HCEC 1CT (cell line): ENCODE measurements around the gene CWH43.
"Not testable (repeated sequence)": the region's sequence is repeated elsewhere in the genome, so short reads cannot be mapped to it uniquely, and the experiment has no call there.

Experiments used
- DNase-seq: peaks from one replicate; pipeline ENCODE4 v3.0.0-alpha.2; 2017

Gene CWH43

DNA sequence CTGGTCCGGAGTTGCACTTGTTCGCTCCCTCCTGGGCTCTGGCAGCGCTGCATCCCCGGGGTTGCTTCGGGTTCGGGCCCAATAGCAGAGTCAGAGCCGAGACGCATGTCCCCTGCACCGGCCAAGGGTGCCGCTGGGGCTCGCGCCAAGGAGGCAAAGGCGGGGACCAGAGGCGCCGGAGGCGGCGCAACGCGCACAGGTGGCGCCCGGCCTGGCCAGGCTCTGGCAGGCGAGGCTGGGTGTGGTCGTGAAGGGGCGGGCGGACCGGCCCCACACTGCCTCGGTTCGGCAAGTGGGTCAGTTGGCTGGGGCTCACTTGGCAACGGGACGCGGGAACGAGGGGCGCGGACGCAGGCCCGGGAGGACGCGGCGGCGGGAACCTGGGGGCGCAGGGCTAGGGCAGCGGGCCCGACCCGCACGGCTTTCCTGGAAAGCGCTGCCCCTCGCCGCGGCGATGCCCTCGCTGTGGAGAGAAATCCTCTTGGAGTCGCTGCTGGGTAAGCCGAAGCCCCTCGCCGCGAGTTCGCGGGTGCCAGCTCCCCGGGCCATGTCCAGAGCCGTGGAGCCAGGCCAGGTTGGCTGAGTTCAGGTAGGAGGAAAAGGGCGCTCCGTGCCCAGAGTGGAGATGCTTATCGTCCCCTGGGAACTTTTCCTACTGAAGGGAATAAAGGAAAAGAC is at the start of gene CWH43:
CWH43 (plus strand) TSS at position 300 of the 678 bp plus-strand sequence; CDS start at position 455, 155 bp downstream.
- DNase-seq, result no peak

DNA sequence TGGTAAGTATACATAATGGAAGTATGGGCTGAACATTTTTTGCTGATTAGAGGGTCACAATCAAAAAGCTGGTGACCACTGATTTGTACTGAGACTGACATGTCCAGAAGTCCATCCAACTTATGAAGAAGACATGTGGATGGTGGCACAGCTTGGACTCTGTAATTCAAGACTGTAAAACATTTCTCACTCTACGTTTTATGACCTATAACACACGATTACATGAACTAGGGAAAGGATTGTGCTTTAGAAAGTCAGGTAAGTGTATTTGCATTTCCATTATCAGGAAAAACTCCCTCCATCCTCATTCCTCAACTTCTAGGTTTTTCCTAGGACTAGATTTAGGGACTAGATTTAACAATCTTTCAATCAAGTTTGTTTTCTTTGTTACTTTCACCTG is 49.0 kb upstream of the CWH43 start:
- no peak for DNase-seq

DNA sequence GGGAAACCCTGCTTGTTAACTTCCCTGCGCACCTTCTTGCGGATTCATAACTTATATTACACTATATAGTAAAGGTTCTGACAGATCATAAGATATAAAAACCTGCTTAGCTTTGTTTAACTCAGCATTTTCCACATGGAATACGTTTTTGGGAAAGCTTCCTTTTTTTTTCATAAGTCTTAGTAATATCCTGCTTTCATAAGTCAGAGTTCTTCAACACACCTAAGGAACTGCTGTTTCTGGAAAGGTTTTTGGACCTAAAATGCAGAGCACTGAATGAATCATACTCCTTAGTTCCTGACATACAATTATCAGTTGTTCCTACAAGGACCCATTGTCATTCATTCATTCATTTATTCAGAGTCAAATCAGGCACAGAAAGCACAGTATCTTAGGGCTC is 47.2 kb upstream of the CWH43 start:
- DNase-seq, result no peak

DNA sequence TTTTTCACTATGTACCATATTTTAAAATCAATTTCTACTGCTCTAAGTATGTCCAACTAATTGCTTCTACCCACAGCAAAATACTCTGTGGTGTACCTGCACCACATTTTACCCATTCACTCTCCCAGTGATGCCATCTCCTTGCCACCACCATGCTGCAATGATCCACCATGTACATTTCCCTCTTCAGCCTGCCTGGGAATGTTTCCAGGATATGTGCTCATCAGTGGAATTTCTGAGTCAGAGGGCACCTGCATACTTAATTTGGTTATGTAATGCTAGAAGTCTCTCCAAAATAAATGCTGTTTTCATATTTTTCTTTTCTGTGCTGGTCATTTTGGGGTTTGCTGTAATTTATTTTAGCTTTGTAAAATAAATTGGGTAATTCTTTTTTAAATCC is 46.3 kb upstream of the CWH43 start:
- peak; percentile 67 for DNase-seq

DNA sequence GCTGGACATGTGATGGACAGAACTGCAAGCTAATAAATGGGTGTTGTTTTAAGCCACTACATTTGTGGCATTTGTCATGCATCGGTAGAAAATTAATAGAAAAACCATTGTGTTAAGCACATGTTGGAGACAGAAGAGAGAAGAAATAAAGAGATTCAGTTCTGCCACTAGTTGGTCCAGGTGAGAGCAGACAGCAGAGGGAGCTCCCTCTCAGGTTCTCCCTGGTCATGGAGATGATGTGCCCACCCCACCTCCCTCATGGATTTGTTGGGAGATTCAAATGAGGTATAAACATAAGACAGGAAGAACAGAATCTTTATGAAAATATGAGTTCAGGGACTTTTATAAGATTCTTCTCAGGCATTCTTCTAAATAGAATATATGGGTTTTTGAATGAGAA is 42.7 kb upstream of the CWH43 start:
- DNase-seq, result no peak

DNA sequence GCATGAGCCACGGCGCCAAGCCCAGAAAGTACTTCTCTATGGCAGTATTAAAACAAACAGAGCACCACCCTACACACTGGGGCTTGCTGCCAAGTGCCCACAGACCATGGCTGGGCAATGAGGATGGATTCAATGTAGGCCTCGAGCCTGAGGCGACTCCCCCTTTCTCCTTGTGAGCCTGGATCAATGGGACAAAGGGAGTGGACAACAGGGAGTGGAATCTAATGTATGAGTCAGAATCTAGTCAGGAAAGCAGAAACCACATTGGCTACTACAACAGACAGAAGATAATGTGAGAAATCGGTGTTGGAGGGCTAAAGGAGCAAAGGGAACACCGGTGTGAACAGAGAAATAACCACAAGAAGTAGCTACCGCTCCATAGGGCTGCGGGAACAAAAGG is 41.8 kb upstream of the CWH43 start:
- peak; percentile 12 for DNase-seq

DNA sequence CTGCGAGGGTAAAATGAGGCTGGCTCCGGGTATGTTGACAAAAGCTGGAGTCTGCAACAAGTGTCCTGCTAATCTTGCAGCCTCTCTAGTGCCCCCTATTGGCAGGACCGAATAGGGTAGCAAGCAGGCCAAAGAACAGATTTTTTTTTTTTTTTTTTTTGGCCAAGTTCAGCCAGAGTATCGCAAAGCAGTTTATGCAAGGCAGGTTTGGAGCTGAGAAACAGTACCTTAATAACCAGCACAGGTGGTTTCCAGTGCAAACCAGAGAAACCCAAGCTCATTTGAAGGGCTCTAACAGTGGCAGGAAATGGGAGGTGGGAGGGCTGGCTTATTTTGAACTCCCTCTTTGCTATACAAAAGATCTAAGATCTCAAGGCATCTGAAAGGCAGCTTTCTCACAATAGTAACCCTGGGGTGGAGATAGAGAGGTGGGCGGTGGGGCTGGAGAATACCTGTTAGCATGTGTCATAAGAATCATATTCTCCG is 41.3 kb upstream of the CWH43 start:
- no peak for DNase-seq

DNA sequence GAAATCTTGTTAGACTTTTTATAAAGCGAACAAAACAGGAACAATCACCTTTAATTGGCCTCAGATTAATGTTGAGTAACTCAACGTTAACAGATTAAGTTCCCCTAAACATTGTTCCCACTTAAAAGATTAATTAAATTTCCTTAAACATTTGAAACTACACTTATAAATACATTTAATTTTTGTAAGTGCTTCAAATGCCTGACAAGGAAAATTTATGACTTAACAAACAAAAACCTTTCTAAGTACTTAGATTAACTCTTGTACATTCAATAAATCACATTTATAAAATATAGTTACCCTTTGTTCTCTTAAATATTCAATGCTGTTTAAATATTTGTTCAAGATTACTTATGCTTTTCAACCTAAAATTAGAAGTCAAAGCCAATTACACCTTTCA is 40.1 kb upstream of the CWH43 start:
- DNase-seq, result no peak

DNA sequence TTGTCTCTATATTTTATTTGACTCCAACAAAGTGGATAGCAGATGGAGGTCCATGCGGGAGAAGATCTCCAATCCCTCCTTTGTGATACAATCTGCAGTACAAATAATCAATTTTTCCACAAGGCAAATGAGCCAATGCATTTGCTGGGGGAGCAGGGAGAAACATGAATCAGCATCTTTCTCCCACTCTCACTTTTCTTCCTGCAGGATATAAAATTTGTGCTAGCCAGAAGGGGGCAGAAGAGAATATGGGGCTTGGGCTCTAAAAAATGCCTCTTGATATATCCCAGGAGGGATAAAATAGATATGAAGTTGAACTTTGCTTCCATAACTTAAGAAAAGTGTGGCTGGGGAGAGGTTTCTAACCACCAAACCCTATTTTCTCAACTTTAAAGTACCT is 38.3 kb upstream of the CWH43 start:
- DNase-seq, result no peak

DNA sequence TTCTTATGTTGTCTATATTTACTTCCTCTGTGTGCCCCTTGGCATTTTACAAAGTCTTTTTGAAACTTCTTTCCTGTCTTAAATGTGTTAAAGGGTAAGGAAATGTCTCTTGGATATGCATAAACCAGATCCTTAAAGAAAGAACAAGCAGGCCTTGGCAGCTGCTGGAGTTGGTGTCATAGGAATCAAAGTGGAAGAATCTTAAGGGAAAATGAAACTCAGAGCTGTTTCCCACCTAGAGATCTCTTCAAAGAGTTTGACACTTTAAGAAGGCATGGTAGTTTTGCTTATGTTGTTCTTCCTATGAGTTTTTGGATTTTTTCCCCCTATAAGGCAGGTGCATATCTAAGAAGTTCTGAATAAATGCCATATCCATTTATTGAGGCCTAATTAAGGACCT is 37.0 kb upstream of the CWH43 start:
- DNase-seq, result no peak

DNA sequence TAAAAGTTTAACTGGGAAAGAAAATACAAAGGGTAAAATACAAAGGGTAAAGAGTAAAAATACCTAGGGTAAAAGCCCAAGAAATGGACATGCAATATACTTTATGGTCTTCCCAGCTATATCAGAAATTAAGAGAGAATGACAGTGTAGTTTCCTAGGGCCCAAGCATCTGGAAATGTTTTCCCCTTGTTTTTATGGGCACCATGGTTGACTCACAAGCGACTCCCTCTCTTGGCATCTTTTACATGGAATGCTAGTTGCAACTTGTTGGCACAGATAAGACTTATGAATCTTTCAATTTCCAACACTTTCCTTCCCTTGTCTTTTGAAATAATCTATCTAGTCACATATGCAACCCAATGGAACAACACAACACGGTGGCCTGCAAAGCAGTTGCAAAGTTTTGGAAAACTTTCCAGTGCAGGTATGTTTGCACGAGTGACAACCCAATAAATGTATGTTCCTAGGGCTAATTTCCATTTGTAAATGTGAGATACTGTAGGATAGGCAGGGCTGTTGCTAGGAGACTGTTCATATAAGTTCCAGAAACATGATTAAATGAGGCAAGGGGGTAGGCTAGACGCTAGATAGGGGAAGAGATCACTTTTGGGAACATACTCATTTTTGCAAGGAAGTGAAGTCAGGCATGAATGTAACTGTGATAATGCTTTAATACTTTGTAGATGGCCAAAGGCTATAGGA is 36.4 kb upstream of the CWH43 start:
- peak; percentile 17 for DNase-seq

DNA sequence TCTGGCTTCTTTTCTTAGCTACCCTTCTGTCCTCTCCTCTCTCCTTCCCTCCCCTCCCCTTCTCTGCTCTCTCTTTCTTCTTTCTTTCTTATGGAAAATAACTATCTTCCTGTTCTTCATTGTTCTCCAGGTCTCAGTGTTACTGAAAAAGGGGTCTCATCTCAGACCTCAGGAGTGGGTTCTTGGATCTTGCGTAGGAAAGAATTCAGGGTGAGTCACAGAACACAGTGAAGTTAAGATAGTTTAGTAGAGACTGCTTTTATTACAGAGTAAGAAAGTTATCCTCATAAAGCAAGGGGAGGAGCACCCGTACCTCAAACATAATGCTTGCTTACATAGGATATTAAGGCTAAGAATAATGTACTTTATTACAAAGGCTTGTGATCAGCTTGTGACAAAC is 31.8 kb upstream of the CWH43 start:
- DNase-seq, result no peak

DNA sequence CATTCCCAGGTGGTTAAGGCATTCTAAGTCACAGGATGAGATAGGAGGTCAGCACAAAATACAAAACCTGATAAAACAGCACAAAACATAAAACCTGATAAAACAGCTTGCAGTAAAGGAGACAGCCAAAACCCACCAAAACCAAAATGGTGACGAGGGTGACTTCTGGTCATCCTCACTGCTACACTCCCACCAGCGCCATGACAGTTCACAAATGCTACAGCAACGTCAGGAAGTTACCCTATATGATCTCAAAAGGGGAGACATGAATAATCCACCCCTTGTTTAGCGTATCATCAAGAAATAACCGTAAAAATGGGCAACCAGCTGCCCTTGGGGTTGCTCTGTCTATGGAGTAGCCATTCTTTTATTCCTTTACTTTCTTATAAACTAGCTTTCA is 28.7 kb upstream of the CWH43 start:
- DNase-seq, result not testable (repeated sequence)

DNA sequence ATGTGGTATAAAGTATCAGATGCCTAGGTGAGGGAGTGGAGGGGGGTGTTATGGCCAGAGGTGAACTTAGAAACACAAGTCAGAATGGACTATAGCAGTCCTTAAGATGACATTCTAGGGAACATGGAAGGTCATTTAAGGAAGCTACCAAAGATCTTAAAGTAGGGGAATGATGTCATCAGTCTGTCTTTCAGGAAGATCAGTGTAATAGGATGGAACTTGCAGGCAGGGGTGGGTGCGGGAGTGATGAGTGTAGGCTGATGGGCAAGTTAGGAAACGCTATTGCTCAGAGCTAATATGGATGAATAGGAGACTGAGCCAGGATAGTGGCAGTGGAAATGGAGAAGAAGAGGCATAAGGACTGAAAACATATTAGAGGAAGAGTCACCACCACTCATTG is 27.5 kb upstream of the CWH43 start:
- DNase-seq, result no peak

DNA sequence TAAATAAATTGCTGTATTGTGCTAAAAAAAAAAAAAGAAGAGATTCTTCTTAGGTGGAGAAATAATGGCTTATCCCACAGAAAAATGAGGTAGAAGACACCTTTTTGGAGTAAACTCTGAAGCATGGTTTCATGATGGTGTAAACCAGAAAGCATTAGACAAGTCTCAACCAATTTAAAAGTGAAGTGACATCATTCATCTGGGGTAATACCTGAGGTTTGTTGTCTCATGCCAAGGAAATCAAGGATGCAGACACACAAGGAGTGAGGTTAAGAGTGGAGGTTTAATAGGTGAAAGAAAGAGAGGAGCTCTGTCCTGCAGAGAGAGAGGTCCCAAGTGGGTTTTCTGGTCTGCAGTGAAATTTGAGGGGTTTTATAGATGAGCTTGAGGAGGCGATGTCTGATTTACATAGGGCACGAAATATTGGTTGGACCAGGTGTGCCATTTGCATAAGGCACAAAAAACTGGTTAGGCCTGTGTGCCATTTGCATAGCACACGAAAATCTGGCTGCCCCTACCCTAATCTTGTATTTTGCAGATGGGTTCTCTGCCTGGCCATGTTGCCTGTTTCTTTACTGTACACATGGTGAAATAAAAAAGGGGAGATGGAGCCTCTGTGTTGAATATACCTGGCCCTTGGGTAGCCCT is 25.0 kb upstream of the CWH43 start:
- DNase-seq, result no peak

DNA sequence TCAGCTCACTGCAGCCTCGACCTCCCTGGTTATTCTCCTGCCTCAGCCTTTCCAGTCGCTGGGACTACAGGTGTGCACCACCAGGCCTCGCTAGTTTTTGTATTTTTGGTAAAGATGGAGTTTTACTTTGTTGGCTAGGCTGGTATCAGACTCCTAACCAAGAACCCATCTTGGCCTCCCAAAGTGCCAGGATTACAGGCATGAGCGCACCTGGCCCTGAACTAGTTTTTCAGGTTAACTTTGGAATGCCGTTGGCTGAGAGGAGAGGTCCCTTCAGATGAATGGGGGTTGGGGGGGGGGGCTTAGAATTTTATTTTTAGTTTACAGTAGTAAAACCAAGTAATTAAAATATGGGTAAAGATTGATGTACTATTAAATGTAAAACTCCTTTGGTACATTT is 23.4 kb upstream of the CWH43 start:
- DNase-seq, result no peak

DNA sequence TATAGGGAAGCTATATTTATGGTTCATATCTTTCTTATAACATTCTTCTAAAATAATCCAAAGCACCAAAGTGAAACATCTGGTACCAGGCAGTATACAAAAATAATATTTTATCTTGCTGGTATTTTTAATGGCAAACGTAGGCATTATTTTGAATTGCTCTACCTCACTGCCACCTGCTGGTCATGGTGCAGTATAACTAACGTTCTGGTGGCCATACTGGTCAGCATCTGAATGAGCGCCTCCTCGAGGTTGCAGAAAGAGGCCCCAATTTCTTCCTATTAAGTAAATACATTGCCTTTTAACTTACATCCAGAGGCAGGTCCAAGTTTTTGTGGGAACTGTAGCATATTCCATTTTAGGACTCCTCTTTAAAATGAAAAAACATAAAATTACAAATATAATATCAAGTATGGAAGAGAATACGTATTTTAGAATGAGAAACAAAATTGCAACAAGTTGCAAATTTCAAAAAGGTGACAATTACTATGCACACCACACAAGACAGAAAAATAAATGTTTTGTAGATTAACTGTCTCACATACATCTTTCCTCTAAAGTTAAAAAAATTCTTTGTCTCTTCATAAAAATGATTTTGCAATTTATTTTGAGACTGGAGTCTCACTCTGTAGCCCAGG is 22.9 kb upstream of the CWH43 start:
- peak; percentile 74 for DNase-seq

DNA sequence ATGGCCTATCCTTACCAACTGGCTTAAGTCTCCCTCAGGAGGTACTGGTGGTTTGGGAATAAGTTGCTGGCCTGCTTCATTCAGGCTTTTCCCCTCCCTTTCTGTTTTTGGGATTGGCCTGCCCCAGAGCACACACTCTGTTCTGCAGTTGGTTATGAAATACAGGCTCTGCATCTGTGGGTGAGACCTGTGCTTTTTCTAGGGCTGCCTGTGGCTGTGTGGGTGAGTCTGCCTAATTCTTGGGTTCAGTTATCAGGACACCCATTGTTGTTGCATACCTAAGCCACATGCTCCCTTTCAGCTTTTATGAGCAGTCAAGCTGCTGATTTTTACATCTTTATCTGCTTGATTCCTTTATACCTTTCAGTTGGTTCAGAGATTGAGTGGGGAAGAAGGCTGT is 19.0 kb upstream of the CWH43 start:
- no peak for DNase-seq

DNA sequence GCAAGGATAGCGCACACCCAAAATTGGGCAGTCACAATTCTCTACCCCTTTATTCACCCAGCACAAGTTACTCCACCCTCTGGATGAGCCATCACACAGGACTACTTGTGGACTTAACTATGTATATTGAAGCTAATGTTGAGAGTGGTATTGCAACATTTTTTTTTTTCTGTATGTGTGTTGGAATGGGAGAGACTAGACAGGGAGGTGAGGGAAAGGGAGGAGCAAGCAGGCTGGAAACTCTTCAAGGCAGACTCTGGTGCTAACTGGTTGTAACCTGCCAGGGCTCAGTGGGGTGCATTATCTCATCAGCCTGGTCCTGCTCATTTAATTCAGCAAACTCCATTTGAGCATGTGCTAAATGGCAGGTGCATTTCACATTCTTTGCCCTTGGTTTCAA is 18.4 kb upstream of the CWH43 start:
- peak; percentile 22 for DNase-seq

DNA sequence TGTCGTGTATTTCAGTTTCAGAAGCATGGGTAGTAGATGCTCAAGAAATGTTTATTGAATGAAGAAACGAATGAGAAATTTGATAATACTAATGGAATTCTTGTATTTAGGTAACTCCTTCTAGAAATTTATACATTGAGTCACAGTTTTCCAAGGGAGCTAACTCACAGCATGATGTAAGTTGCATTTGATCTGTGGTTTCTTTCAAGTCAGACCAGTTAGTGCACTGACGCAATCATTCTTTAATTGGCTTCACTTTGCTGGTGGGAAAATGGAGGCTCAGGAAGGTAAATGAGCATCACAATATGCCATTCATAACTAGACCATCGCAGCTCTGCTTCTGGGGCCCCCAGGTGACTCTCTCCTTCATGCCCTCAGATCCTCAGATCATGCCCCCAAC is 17.3 kb upstream of the CWH43 start:
- peak; percentile 89 for DNase-seq

DNA sequence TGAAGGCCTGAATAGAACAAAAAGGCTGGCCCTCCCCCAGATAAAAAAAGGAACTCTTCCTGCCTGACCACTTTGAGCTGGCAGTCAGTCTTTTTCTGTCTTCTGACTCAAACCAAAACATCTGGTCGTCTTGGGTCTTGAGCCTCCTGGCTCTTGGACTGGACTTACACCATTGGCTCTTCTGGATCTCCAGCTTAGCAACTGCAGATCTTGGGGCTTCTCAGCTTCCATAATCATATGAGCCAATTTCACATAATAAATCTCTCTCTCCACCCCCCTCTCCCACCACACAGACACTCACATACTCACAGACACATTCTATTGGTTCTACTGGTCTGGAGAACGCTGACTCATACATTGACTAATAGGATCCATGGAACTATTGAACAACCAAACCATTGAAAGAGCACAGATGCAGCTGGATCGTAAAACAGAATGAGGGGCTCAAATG is 15.6 kb upstream of the CWH43 start:
- DNase-seq, result peak; percentile 91

DNA sequence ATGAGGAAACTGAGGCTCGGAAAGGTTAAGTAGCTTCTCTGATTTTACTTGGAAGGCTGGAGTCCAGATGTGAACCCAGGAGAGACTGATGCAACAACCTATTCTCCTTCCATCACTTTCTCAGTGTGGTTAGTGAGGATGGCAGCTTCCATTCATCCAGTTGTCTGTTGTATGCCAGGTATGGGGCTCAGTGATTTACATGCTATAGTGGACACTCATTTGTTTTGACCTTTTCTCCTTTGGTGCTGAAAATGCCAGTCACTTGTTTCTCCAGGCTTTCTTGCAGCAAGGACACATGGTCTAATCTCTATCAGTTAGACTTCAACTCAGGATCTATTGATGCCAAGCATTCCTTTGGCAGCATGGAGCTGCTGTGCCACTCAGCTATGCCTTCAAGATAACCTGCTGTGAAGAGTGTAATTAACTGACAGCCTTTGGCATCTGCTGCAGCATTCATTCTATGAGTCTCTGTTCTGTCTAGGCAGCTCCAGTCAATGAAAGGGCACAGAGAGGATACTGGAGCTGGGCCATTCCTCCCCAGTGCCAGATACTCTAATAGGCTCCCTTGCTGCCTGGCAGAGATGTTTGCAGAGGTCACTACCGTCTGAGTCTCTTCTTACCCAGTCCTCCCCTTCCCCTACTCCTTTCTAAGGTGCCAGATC is 11.0 kb upstream of the CWH43 start:
- no peak for DNase-seq

DNA sequence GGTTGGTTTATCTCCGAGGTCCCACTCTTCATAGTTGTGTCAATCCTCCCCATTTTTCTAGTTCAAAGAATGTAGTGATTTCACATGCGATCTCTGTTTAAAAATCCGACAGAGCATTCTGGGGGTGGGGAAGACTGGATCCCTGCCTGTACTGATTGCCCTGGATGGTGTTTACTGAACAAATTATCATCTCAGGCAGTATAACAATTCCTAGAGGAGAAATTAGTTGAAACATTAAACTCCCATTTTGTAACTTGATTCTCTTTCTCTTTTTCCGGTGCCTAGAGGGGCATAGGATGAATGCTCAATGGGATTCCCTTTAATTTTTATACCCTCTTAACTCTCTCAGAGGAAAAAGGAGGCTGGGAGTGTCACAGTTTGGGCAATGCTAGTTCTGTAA is 10.0 kb upstream of the CWH43 start:
- no peak for DNase-seq
